HG03432 (cell line): Measurements from ENCODE around the gene WDSUB1.

Experiments
- ATAC-seq: cut with Tn5 transposase; IDR thresholded peaks from one replicate; pipeline ENCODE4 v1.9.1; 2021; ENCODE audit warnings: mild to moderate bottlenecking, moderate library complexity; ENCODE audit not compliant: unreplicated experiment

Gene WDSUB1

GRCh38 chr2:159199761-159200465 is 86.6 kb downstream of the WDSUB1 start:
- no peak for ATAC-seq

- ATAC-seq: no peak
Observed at GRCh38 chr2:159199236-159199635, 87.3 kb downstream of the WDSUB1 start.

- ATAC-seq: no peak
Observed at GRCh38 chr2:159196393-159196925, 90.0 kb downstream of the WDSUB1 start.

GRCh38 chr2:159195697-159196096 is 90.8 kb downstream of the WDSUB1 start:
- ATAC-seq: no peak

GRCh38 chr2:159194241-159194640 is 92.3 kb downstream of the WDSUB1 start:
- ATAC-seq: no peak

- ATAC-seq: no peak
Observed at GRCh38 chr2:159193791-159194190, 92.7 kb downstream of the WDSUB1 start.

GRCh38 chr2:159192371-159192918 is 94.1 kb downstream of the WDSUB1 start:
- no peak for ATAC-seq

- ATAC-seq: no peak
Observed at GRCh38 chr2:159188449-159188848, 98.1 kb downstream of the WDSUB1 start.

- ATAC-seq: no peak
Observed at GRCh38 chr2:159187106-159187505, 99.4 kb downstream of the WDSUB1 start.

GRCh38 chr2:159186462-159186861 is 100.0 kb downstream of the WDSUB1 start:
- ATAC-seq: peak; percentile 48
